ENCODE measurements around the gene GRID1. TPM values are rescaled to one million over a fixed set of nuclear protein-coding genes. Genes with fewer than 3 reads are reported as not detected.

GRID1 gene
- polyA plus RNA-seq, 1 experiment = 0.49 TPM

GRCh38 chr10:86199041-86199440, 167.6 kb downstream of the GRID1 start:
- no peaks in the 10 kb centered on the region for H3K36me3 ChIP-seq (ENCODE audit: control insufficient read depth, insufficient read depth, low read length)
- no peak overlapping the region for H3K4me3 ChIP-seq (ENCODE audit: low read depth, low read length)
- DNase-seq (ENCODE audit: low read depth) = no peak
- TF ChIP-seq CTCF (IDR thresholded peaks at IDR 0.05; ENCODE audit: insufficient read depth, low read depth, low read length) = no peak
- ChIA-PET POLR2A (no interaction called here), CTCF (no interaction called here)
- no peaks in the 10 kb centered on the region; the same call in 1 of the 2 replicates for H3K27me3 ChIP-seq (ENCODE audit: control insufficient read depth, insufficient read depth, low read length)

- no peak for DNase-seq (ENCODE audit: low read depth)
- Histone ChIP-seq H3K27me3 (ENCODE audit: control insufficient read depth, insufficient read depth, low read length) (no peaks in the 10 kb centered on the region; the same call in 1 of the 2 replicates), H3K4me3 (ENCODE audit: low read depth, low read length) (no peak overlapping the region), H3K36me3 (ENCODE audit: control insufficient read depth, insufficient read depth, low read length) (no peaks in the 10 kb centered on the region)
- ChIA-PET CTCF (no interaction called here), POLR2A (no interaction called here)
- TF ChIP-seq CTCF (IDR thresholded peaks at IDR 0.05; ENCODE audit: insufficient read depth, low read depth, low read length) = no peak
Observed at GRCh38 chr10:86198271-86198670, 168.3 kb downstream of the GRID1 start.

GRCh38 chr10:86197166-86197790, 169.3 kb downstream of the GRID1 start:
- no peak for DNase-seq (ENCODE audit: low read depth)
- POLR2A ChIA-PET = no interaction called here
- CTCF ChIA-PET = no interaction called here
- Histone ChIP-seq H3K27me3 (ENCODE audit: control insufficient read depth, insufficient read depth, low read length) (no peaks in the 10 kb centered on the region; the same call in 1 of the 2 replicates), H3K36me3 (ENCODE audit: control insufficient read depth, insufficient read depth, low read length) (no peaks in the 10 kb centered on the region), H3K4me3 (ENCODE audit: low read depth, low read length) (no peak overlapping the region)
- TF ChIP-seq CTCF (IDR thresholded peaks at IDR 0.05; ENCODE audit: insufficient read depth, low read depth, low read length) = no peak

GRCh38 chr10:86195521-86196157, 171.0 kb downstream of the GRID1 start:
- H3K4me3 ChIP-seq (ENCODE audit: low read depth, low read length) = no peak overlapping the region
- ChIA-PET POLR2A (no interaction called here), CTCF (no interaction called here)
- no peaks in the 10 kb centered on the region for H3K36me3 ChIP-seq (ENCODE audit: control insufficient read depth, insufficient read depth, low read length)
- DNase-seq (ENCODE audit: low read depth) = no peak
- H3K27me3 ChIP-seq (ENCODE audit: control insufficient read depth, insufficient read depth, low read length) = no peaks in the 10 kb centered on the region; the same call in 1 of the 2 replicates
- no peak for TF ChIP-seq CTCF (IDR thresholded peaks at IDR 0.05; ENCODE audit: insufficient read depth, low read depth, low read length)

GRCh38 chr10:86194684-86195083, 171.9 kb downstream of the GRID1 start:
- CTCF ChIA-PET = no interaction called here
- TF ChIP-seq CTCF (IDR thresholded peaks at IDR 0.05; ENCODE audit: insufficient read depth, low read depth, low read length) = no peak

More at GRCh38 chr10:86194684-86195083, 171.9 kb downstream of the GRID1 start:
- POLR2A ChIA-PET = no interaction called here
- no peak for DNase-seq (ENCODE audit: low read depth)
- Histone ChIP-seq H3K27me3 (ENCODE audit: control insufficient read depth, insufficient read depth, low read length) (no peaks in the 10 kb centered on the region; the same call in 1 of the 2 replicates), H3K36me3 (ENCODE audit: control insufficient read depth, insufficient read depth, low read length) (no peaks in the 10 kb centered on the region), H3K4me3 (ENCODE audit: low read depth, low read length) (no peak overlapping the region)
